Gastrocnemius medialis (tissue), 4 donors: ENCODE data around the gene MAPK8IP3.
"Not testable (repeated sequence)": the region's sequence is repeated elsewhere in the genome, so short reads cannot be mapped to it uniquely, and the experiment has no call there.

Source experiments
- CTCF ChIP-seq, 5 experiments: fragments of 450-650 bp in 3 of 5; fragments of 200-600 bp in 2 of 5; sonication (generic) in 2 of 5; IDR thresholded peaks in 4 of 5; conservative IDR thresholded peaks in 1 of 5; 1 replicate in 4 of 5; 2 replicates in 1 of 5; pipeline ENCODE4 v1.5.1; 2016 to 2019; ENCODE audit warnings: antibody characterized with exemption in 5 of 5, mild to moderate bottlenecking in 3 of 5, moderate library complexity in 3 of 5
- POLR2A ChIP-seq, 2 donors: fragments of 450-650 bp; IDR thresholded peaks; one replicate each; pipeline ENCODE4 v1.6.1; 2017; ENCODE audit warnings: antibody characterized with exemption in 2 of 2, mild to moderate bottlenecking in 2 of 2, moderate library complexity in 2 of 2

DNA sequence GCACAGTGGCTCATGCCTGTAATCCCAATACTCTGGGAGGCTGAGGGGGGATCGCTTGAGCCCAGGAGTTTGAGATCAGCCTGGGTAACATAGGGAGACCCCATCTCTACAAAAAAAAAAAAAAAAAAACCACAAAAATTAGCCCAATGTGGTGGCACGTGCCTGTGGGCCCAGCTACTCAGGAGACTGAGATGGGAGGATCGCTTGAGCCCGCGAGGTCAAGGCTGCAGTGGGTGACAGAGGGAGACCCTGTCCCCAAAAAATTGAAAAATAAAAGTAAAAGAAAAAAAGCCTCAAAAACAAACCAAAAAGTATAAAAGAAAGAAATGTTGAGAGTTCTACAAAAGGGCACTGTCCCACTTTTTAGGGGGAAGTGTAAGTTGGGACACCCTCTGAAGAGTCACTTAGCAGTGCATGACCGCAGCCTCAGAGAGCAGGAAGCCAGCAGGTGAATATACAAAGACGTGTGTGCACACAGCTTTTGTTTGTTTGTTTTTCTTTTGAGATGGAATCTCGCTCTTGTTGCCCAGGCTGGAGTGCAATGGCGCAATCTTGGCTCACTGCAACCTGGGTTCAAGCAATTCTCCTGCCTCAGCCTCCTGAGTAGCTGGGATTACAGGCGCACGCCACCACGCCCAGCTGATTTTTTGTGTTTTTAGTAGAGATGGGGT, 13.7 kb downstream of the MAPK8IP3 start:
- TF ChIP-seq CTCF (IDR thresholded peaks at IDR 0.05 in 4 of 5, conservative IDR thresholded peaks at IDR 0.05 in 1 of 5); POLR2A (IDR thresholded peaks at IDR 0.05): not testable (repeated sequence)
